Measurements from ENCODE around the gene ARMC2. TPM values are rescaled to one million over a fixed set of nuclear protein-coding genes. Genes with fewer than 3 reads are reported as not detected.
"Not testable (repeated sequence)": the region's sequence is repeated elsewhere in the genome, so short reads cannot be mapped to it uniquely, and the experiment has no call there.

ARMC2 gene
- total RNA-seq, 6 experiments from 2014 or later, result 1.8 to 3.6 (median 2.7) TPM

DNA sequence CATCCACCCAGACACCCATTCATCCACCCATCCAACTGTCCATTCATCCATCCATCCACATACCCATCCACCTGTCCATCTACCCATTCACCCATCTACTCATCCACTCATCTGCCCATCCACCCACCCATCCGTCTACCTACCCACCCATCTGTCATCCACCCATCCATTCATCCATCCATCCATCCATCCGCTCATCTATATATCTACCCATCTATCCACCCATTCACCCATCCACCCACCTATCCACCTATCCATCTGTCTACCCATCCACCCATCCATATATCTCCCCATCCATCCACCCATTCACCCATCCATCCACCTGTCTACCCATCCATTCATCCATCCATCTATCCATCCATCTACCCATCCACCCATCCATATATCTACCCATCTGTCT lies 30.7 kb downstream of the ARMC2 start:
- Mint-ChIP-seq H3K27ac (no peak overlapping the region), H3K4me1 (ENCODE audit: low read depth) (peaks cover 45% of the 10 kb centered on the region)

DNA sequence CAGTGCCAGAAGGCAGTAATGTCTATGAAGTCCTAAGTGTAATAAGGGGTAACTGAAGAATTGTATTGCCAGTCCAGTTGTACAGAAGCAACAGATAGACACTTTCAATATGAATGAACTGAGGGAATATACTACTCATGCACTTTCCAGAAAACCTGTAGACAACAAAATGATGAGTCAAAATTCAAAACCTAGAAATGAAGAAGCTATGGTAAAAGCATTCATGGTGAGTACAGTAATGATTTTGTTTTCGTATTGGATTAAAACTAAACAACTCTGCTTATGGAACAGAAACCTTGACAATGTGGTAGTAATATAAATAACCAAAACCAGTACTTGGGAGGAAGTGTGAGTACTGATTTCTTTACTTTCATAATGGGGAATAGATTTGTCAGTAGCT lies 35.0 kb downstream of the ARMC2 start:
- no peak for DNase-seq
- no peak overlapping the region for H3K4me3 Mint-ChIP-seq
- peaks cover 12% of the 10 kb centered on the region for H3K4me1 Mint-ChIP-seq (ENCODE audit: low read depth)
- H3K27me3 Mint-ChIP-seq (ENCODE audit: insufficient read depth), result peaks cover under 1% of the 10 kb centered on the region
- no peaks in the 10 kb centered on the region for H3K9me3 Mint-ChIP-seq
- H3K27ac Mint-ChIP-seq, result no peak overlapping the region
- H3K36me3 Mint-ChIP-seq (ENCODE audit: low read depth), result peaks cover 5% of the 10 kb centered on the region
- TF ChIP-seq, protein P1, sequence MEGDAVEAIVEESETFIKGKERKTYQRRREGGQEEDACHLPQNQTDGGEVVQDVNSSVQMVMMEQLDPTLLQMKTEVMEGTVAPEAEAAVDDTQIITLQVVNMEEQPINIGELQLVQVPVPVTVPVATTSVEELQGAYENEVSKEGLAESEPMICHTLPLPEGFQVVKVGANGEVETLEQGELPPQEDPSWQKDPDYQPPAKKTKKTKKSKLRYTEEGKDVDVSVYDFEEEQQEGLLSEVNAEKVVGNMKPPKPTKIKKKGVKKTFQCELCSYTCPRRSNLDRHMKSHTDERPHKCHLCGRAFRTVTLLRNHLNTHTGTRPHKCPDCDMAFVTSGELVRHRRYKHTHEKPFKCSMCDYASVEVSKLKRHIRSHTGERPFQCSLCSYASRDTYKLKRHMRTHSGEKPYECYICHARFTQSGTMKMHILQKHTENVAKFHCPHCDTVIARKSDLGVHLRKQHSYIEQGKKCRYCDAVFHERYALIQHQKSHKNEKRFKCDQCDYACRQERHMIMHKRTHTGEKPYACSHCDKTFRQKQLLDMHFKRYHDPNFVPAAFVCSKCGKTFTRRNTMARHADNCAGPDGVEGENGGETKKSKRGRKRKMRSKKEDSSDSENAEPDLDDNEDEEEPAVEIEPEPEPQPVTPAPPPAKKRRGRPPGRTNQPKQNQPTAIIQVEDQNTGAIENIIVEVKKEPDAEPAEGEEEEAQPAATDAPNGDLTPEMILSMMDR (IDR thresholded peaks at IDR 0.05), result no peak

More for the DNA sequence above, 30.7 kb downstream of the ARMC2 start:
- no peak for DNase-seq
- peaks cover 5% of the 10 kb centered on the region for H3K36me3 Mint-ChIP-seq (ENCODE audit: low read depth)
- TF ChIP-seq, protein P1 (IDR thresholded peaks at IDR 0.05), result no peak
- H3K27me3 Mint-ChIP-seq (ENCODE audit: insufficient read depth), result peaks cover 4% of the 10 kb centered on the region
- no peaks in the 10 kb centered on the region for H3K9me3 Mint-ChIP-seq
- H3K4me3 Mint-ChIP-seq, result no peak overlapping the region

DNA sequence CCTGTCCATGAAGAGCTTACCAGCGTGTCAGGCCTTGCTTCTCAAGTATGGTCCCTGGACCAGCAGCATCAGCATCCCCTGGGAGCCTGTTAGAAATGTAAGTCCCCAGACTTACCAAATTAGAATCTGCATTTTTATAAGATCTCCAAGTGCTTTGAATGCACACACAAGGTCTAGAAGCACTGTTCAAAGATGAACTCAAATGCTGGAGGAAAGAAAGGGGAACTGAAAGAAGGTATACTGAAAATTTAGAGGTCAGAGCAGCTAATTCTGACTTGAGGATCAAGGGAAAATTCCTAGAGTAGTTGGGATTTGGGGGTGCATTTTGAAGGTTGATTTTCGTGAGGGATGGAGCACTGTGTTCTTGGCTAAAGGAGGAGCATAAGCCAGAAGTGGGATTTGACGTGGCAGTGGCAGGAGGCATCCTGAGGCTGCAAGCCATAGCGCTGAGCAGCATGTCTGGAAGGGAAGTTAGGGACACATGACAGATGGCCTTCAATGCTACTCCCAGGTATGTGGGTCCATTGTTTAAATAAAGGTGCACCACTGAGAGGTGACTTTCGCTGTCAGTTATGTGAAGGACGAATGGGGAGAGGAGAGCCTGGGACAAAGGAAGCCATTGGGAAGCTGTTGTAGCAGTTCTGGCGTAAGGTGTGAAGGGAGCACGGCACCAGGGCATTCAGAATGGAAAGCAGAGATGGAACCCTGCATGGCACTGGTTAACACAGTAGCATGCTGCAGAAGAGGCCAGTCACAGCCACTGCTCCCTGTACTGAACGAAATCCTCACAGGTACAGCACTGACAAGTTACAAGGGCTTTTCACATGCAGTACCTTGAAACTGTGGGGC lies 36.2 kb downstream of the ARMC2 start:
- no peak for DNase-seq
- Mint-ChIP-seq H3K9me3 (no peaks in the 10 kb centered on the region), H3K4me3 (no peak overlapping the region), H3K36me3 (ENCODE audit: low read depth) (no peaks in the 10 kb centered on the region; the same call in 1 of the 2 replicates), H3K27me3 (ENCODE audit: insufficient read depth) (no peaks in the 10 kb centered on the region; the same call in 1 of the 2 replicates), H3K4me1 (ENCODE audit: low read depth) (peaks cover 9% of the 10 kb centered on the region), H3K27ac (no peak overlapping the region)
- TF ChIP-seq, protein P1 (IDR thresholded peaks at IDR 0.05), result no peak

DNA sequence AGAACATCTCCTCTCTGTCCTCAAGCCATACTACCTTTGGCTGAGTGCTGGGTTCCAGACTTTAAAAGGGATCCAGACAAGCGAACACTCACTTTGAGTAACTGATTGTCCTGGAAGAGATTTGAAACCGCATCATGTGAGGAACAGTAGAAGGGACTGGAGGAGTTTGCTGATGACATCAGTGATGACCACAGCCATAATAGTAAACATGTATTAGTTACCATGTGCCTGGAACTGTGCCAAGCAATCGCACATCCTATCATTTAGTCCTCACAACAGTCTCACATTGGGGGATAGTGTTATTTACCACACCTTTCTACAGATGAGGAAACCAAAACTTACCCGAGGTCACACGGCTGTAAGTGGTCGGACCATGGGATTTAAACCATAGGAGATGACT lies 39.8 kb downstream of the ARMC2 start:
- Mint-ChIP-seq H3K27me3 (ENCODE audit: insufficient read depth) (no peaks in the 10 kb centered on the region), H3K36me3 (ENCODE audit: low read depth) (no peaks in the 10 kb centered on the region), H3K9me3 (no peaks in the 10 kb centered on the region), H3K4me1 (ENCODE audit: low read depth) (peaks cover 1% of the 10 kb centered on the region), H3K4me3 (no peak overlapping the region), H3K27ac (no peak overlapping the region)
- TF ChIP-seq, protein P1 (IDR thresholded peaks at IDR 0.05), result no peak
- no peak for DNase-seq

DNA sequence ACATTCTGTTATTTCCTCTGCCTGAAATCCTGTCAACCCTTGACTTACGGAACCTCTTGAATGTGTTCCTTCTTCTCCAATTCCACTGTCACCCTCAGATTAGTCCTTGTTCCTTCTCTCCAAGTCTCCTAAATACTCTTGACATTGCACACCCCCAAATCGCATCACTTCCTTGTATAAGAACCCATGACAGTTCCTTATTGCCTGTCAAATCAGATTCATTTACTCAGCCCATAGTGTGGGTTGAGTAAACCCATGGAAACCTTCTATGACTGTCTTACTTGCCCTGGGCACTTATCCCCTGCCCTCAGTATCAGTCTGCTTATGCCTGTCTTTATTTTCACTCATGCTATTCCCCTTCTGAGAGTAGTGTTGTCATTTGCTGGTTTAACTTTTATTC lies 40.5 kb downstream of the ARMC2 start:
- Mint-ChIP-seq H3K4me3 (no peak overlapping the region), H3K4me1 (ENCODE audit: low read depth) (peaks cover 8% of the 10 kb centered on the region), H3K9me3 (no peaks in the 10 kb centered on the region), H3K27me3 (ENCODE audit: insufficient read depth) (no peaks in the 10 kb centered on the region), H3K27ac (no peak overlapping the region), H3K36me3 (ENCODE audit: low read depth) (no peaks in the 10 kb centered on the region)
- DNase-seq, result no peak
- TF ChIP-seq, protein P1 (IDR thresholded peaks at IDR 0.05), result no peak

DNA sequence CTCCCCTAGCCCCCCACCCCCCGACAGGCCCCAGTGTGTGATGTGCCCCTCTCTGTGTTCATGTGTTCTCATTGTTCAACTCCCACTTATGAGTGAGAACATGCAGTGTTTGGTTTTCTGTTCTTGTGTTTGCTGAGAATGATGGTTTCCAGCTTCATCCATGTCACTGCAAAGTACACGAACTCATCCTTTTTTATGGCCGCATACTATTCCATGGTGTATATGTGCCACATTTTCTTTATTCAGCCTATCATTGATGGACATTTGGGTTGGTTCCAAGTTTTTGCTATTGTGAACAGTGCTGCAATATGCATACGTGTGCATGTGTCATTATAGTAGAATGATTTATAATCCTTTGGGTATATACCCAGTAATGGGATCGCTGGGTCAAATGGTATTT lies 42.7 kb downstream of the ARMC2 start:
- not testable (repeated sequence) for H3K4me3 Mint-ChIP-seq; H3K36me3 Mint-ChIP-seq (ENCODE audit: low read depth); DNase-seq; H3K27ac Mint-ChIP-seq; H3K27me3 Mint-ChIP-seq (ENCODE audit: insufficient read depth); H3K9me3 Mint-ChIP-seq
- H3K4me1 Mint-ChIP-seq (ENCODE audit: low read depth), result peaks cover 15% of the 10 kb centered on the region

Data from HFFc6 (cell line).